DMS79 (cell line): ENCODE results near the gene TAOK2.
"Not testable (repeated sequence)": the region's sequence is repeated elsewhere in the genome, so short reads cannot be mapped to it uniquely, and the experiment has no call there.

Source experiments
- DNase-seq: peaks from one replicate; lab custom pipeline; 2025; lab: John Stamatoyannopoulos, UW

The TAOK2 gene

GRCh38 chr16:30004424-30004776 lies 30.7 kb downstream of the TAOK2 start:
- DNase-seq = peak; percentile 89

DNA sequence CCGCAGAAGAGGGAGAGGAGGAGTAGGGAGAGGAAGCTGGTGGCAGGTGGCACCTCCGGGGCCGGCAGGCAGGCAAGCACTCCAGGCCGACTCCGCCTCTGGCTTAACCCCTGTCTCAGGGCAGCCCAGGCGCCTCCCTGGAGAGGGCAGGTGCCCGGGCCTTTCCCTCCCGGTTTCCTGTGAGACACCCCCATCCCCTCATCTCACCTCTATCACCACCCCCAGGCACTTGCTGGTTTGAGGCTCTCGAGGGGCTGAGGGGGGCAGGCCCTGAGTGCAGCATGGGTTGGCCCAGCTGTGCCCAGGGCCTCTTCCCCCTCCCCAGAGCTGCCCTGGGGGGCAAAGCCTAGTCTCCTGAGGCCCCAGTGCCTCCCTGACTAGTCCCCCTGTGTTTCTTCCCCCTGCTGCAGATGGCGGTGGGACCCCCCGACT lies 31.2 kb downstream of the TAOK2 start:
- DNase-seq = peak; percentile 78

GRCh38 chr16:30005341-30006094 lies 31.9 kb downstream of the TAOK2 start:
- peak; percentile 57 for DNase-seq

GRCh38 chr16:30006095-30006473 lies 32.4 kb downstream of the TAOK2 start:
- no peak for DNase-seq

- DNase-seq = no peak
Observed at GRCh38 chr16:30006659-30007377, 33.1 kb downstream of the TAOK2 start.

- DNase-seq = no peak
Observed at GRCh38 chr16:30007378-30007895, 33.8 kb downstream of the TAOK2 start.

GRCh38 chr16:30009085-30009862 lies 35.6 kb downstream of the TAOK2 start:
- no peak for DNase-seq

DNA sequence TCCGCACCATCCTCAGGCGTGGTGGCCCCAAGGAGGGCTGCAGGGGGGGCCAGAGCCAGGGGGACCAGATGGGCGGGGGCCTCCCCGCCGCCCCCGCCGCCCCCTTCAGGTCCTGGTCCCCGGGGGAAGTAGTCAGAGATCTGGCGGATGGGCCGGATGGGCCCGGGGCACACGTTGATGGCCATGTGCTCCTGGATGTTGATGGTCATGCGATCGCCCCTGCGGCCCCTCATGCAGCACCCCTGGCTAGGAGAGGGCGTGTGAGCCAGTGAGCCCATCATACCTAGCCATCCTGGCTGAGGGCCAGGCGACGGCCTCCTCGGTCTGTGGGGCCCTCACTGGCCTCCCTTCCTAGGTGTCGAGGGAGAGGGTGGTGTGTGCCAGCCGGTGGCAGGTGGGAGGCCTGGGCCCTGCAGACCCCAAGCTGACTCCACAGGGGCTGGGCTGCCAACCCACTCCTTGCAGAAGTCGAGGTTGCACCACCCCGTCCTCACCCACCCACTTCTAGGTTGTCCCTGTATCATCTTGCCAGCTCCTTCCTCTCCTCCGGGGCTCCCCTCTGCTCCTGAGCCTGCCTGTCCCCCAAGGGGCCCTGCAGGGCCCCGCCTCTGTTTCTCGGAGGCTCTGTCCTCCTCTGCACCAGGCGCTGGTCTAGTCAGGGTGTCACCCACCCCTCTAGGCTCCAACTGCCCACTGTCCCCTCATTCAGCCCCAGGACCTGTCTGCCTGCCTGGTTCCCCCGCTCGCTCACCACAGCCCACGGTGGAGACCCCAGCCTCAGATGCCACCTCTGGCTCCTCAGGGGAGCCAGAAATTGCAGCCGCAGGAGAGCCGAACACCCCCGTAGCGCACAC lies 36.5 kb downstream of the TAOK2 start:
- no peak for DNase-seq

DNA sequence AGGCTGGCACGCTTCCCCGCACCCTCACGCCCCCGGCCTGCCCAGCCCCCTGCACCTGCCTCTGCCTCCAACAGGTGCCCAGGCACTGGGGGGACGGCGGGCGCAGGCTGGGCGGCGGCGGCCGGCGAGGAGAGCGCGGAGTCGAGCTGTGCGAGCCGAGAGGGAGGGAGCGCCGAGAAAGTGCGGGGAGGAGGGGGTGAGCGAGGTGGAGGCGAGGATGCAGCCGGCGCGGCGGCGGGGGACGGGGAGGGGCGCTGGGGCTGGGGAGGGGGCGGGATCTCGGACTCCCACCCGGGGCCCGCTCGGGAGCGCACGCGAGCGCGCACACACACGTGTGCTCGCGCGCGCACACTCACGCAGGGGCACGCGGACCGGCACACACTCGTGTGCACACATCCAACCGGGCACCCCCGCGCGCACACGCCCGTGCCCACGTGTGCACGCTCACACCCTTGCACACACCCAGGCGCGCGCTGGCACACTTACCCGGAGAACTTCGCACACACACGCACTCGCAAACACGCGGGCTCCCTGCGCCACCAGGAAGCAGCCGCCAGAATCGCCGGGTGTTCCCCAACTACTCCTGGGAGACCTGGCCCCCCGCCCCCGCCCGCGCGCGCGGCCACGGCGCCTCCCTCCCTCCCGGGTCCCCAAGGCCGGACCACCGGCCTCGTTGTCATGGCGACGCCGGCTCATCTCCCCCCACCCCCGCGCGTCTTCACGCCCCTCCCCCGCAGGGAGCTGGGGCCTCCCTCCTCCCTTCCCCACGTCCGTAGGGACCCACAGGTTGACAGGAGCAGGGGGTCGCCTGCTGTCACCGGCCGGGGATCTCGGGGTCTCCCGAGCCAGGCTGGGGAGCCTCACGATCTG lies 37.4 kb downstream of the TAOK2 start, which contains the start of gene DOC2A:
DOC2A (minus strand) TSS at position 184 of the 870 bp plus-strand sequence. CDS start 805 bp downstream, outside the sequence.
- peak; percentile 26 for DNase-seq

DNA sequence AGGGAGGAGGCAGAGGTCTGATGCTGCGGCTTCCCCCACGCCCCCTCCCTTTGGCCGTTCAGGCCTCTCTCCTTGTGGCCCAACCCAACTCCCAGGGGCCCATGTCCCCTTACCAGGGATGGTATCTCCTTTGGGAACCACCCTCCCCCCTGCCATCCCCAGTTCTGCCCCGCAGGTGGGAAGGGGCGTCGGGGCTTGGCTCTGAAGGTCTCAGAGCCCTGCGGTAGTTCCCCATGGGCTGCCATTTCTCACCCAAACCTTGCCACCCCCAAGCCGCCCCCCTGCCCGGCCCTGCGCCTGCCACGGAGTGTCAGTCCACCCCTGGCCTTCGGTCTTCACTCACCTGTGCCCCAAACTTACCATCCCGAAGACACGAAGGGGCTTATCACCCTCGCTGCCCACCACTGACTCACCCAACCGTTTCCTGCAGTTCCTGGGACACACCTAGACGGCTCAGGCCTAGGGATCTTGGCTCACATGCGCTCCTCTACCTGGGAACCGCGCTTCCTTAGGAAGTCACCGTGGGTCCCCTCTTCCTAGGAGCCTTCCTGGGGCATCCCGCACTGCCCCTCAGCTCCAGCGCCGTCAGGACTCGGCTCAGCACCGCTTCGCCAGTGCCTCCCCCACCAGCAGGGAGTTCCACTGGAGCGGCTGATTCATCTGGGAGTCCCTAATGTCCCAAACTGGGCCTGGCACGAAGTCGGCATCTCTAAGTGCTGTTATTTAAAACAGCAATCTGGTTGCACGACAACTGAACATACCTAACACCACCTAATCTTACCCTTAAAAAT lies 38.2 kb downstream of the TAOK2 start:
- DNase-seq = no peak

GRCh38 chr16:30012598-30012997 lies 38.9 kb downstream of the TAOK2 start:
- not testable (repeated sequence) for DNase-seq

- DNase-seq = not testable (repeated sequence)
Observed at GRCh38 chr16:30015450-30015849, 41.8 kb downstream of the TAOK2 start.

GRCh38 chr16:30016555-30017276 lies 43.0 kb downstream of the TAOK2 start:
- DNase-seq = no peak

- no peak for DNase-seq
Observed at GRCh38 chr16:30017277-30017656, 43.6 kb downstream of the TAOK2 start.

GRCh38 chr16:30017937-30018336 lies 44.3 kb downstream of the TAOK2 start:
- not testable (repeated sequence) for DNase-seq

- no peak for DNase-seq
Observed at GRCh38 chr16:30018731-30019158, 45.1 kb downstream of the TAOK2 start.

GRCh38 chr16:30022887-30023286 lies 49.2 kb downstream of the TAOK2 start, which contains the start of gene C16orf92:
Gene C16orf92 (plus strand): TSS chr16:30023198. CDS start chr16:30023341, 143 bp downstream.
- DNase-seq = no peak

DNA sequence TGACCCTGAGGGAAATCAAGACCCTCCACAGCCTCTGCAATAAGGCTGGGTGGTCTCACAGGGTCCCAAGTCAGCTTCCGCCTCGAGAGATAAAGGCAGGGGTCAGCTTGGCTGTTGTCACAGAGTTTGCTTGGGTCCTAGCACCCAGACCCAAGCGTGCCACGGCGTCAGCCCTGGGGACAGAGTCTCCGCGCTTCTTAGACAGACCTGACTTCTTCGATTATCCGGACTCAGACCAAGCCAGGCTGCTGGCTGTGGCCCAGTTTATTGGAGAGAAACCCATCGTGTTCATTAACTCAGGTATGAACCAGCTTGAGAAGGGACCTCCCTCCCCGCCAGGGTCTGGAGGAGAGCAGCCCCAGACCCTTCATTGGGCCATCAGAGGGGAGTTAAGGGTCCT lies 49.9 kb downstream of the TAOK2 start:
- no peak for DNase-seq

DNA sequence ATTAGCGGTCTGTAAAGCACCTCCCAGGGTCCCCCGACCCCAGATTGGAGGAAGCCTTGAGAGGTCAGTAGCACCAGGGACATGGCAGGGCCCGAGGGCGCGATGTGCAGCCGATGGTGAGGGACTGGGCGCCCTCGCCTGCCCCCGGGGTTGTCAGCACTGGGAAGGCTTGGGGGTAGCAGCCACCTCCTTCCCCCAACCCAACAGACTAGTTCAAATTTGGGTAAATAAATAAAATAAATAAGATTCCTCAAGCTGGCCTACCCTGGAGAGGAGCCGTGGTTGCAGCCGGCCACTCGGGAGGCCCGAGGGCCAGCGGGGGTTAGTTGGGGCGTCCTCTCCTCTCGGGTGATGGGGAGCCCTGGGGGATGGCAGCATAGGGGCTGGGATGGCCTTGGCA lies 50.8 kb downstream of the TAOK2 start:
- no peak for DNase-seq
